ENCODE results near the gene RETREG3. TPM values are rescaled to one million over a fixed set of nuclear protein-coding genes. Genes with fewer than 3 reads are reported as not detected.
A peak's percentile ranks its signal among the peaks of the same experiment; 100 is the strongest.

Gene RETREG3
- total and polyA plus RNA-seq, 9 of the 15 experiments (the other 6 are each of a cell fraction or from before 2014, with no cell fraction given) = 4.1 to 39.0 (median 16.9) TPM

DNA sequence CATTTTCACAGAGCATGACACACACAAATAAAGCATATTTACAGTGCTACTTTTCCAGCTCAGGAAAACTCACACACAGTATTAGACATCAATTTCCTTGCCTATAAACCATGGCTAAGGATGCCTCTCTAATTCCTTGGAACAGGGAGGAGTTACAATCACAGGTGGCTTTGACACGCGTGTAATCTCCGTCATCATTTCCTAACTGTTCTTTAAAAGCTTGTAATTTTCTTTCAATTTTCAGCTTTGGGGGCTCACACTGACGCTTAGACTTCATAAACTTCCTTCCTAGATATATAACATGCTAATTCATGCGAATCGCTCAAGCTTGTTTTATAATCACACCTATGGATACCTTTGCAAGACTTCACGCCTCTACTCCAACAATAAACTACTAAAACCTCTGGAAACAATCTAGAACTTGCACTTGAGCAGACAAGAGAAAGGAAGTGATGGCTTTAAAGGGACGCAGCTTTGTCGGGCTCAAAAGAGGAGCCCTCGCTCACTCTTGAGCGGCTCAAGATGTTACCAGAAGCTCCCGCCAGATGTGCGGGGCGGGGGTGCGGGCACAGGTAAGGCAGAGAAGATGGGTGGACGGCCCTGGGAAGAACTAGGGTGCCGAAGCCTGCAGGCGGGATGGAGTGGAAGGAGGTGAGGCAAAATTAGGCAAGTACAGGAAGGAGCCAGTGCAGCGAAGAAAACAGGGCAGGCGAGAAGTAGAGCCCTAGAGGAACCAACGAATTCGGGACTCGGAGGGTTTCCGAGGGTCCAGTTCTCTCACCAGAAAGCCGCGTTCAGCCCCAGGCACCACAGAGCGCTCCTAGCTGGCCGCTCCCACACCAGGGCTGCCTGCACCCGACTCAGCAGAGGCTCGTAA, 631 bp downstream of the RETREG3 start (continued):
- TF ChIP-seq, protein P1, sequence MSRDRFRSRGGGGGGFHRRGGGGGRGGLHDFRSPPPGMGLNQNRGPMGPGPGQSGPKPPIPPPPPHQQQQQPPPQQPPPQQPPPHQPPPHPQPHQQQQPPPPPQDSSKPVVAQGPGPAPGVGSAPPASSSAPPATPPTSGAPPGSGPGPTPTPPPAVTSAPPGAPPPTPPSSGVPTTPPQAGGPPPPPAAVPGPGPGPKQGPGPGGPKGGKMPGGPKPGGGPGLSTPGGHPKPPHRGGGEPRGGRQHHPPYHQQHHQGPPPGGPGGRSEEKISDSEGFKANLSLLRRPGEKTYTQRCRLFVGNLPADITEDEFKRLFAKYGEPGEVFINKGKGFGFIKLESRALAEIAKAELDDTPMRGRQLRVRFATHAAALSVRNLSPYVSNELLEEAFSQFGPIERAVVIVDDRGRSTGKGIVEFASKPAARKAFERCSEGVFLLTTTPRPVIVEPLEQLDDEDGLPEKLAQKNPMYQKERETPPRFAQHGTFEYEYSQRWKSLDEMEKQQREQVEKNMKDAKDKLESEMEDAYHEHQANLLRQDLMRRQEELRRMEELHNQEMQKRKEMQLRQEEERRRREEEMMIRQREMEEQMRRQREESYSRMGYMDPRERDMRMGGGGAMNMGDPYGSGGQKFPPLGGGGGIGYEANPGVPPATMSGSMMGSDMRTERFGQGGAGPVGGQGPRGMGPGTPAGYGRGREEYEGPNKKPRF (IDR thresholded peaks at IDR 0.05; ENCODE audit: low read depth, low read length) = no peak
- TF ChIP-seq PBX2 (CRISPR knock-in tag; IDR thresholded peaks at IDR 0.05; ENCODE audit: low read depth) = no peak
- no peak for TF ChIP-seq PBX2 (tag; conservative IDR thresholded peaks at IDR 0.05; ENCODE audit: low read depth)
- no peak for TF ChIP-seq XRCC3 (IDR thresholded peaks at IDR 0.05)
- no peak for TF ChIP-seq HNRNPK (IDR thresholded peaks at IDR 0.05; ENCODE audit: low read depth, low read length, poor library complexity, severe bottlenecking)
- TF ChIP-seq POLR2AphosphoS5 (IDR thresholded peaks at IDR 0.05; ENCODE audit: control insufficient read depth, insufficient read depth, low read depth, low read length) = 0 out of 2 replicates have a peak, but pooled peaks have one; percentile 9
